A549 (cell line): ENCODE measurements around the gene XPO5. TPM values are rescaled to one million over a fixed set of nuclear protein-coding genes. Genes with fewer than 3 reads are reported as not detected.
"Not testable (repeated sequence)": the region's sequence is repeated elsewhere in the genome, so short reads cannot be mapped to it uniquely, and the experiment has no call there.

Experiments
- ATAC-seq, 2 experiments: fragments of 200-7000 bp in 1 of 2; fragments of >200 bp in 1 of 2; cut with Nextera tagmentation in 1 of 2; cut with Tn5 transposase in 1 of 2; 3 replicates each; pipeline versions ENCODE4 v1.8.0 to v1.9.1; 2018 to 2020; ENCODE audit warnings: mild to moderate bottlenecking in 1 of 2, moderate library complexity in 1 of 2
- CTCF ChIA-PET: fragments of 300-600 bp; sonication (Branson Sonifier 250); formaldehyde crosslinking; extraction: SDS; loops from one replicate; lab custom pipeline; 2021; ENCODE audit warnings: antibody characterized with exemption, inconsistent platforms; lab: Yijun Ruan, JAX
- POLR2A ChIA-PET: fragments of 350-600 bp; formaldehyde crosslinking; extraction: SDS; loops from one replicate; lab custom pipeline; 2021; ENCODE audit warnings: antibody characterized with exemption, inconsistent platforms; lab: Yijun Ruan, JAX
- DNase-seq, 2 experiments: peaks; one replicate each; pipeline versions ENCODE4 v3.0.0 to v3.0.0-alpha.2; 2011 to 2016; ENCODE audit warnings: low read depth in 1 of 2, low spot score in 1 of 2
- FAIRE-seq: peaks from 2 replicates; lab custom pipeline; 2011; peaks lifted over from hg19 to GRCh38; lab: Jason Lieb, UNC
- H3K27ac ChIP-seq, 2 experiments: fragments of >200 bp; sonication (Bioruptor Twin); formaldehyde crosslinking; 3 replicates each; pipeline ENCODE4 v1.5.1; 2016 to 2017
- H3K4me1 ChIP-seq: fragments of >200 bp; sonication (Bioruptor Twin); formaldehyde crosslinking; 3 replicates; pipeline ENCODE4 v1.6.1; 2016
- H3K4me2 ChIP-seq: fragments of >200 bp; sonication (Bioruptor Twin); formaldehyde crosslinking; 3 replicates; pipeline ENCODE4 v1.6.1; 2016
- H3K4me3 ChIP-seq: fragments of >200 bp; sonication (Bioruptor Twin); formaldehyde crosslinking; 3 replicates; pipeline ENCODE4 v1.5.1; 2016
- H3K9me3 ChIP-seq: fragments of >200 bp; sonication (Bioruptor Twin); formaldehyde crosslinking; 3 replicates; pipeline ENCODE4 v1.6.1; 2016
- ATOH8 ChIP-seq: fragments of 250-450 bp; sonication (Bioruptor Pico); IDR thresholded peaks from 2 replicates; pipeline ENCODE4 v1.5.0; 2020; ENCODE audit warnings: low read depth, mild to moderate bottlenecking, moderate library complexity
- BHLHE40 ChIP-seq: IDR thresholded peaks from 2 replicates; pipeline ENCODE4 v1.6.1; 2012; ENCODE audit warnings: low read depth, low read length, inconsistent platforms
- E2F6 ChIP-seq: IDR thresholded peaks from 2 replicates; pipeline ENCODE4 v1.6.1; 2012; ENCODE audit warnings: low read depth, borderline replicate concordance
- EHF ChIP-seq: fragments of 250-450 bp; sonication (Bioruptor Pico); IDR thresholded peaks from 2 replicates; pipeline ENCODE4 v1.5.0; 2020; ENCODE audit warnings: mild to moderate bottlenecking
- ELK1 ChIP-seq: fragments of 150-350 bp; IDR thresholded peaks from 2 replicates; pipeline ENCODE4 v1.6.1; 2014; ENCODE audit warnings: low read depth, mild to moderate bottlenecking, low read length
- EP300 ChIP-seq, 2 experiments: fragments of >200 bp; sonication (Bioruptor Twin); formaldehyde crosslinking; IDR thresholded peaks; 2 replicates in 1 of 2; 3 replicates in 1 of 2; pipeline ENCODE4 v1.6.1; 2016 to 2017
- ESRRA ChIP-seq: fragments of 150-350 bp; IDR thresholded peaks from 2 replicates; pipeline ENCODE4 v1.6.1; 2014; ENCODE audit warnings: mild to moderate bottlenecking, low read length, borderline replicate concordance
- FOSB ChIP-seq: fragments of 250-450 bp; sonication (Bioruptor Pico); IDR thresholded peaks from 2 replicates; pipeline ENCODE4 v1.5.0; 2020; ENCODE audit warnings: mild to moderate bottlenecking, moderate library complexity
- FOSL2 ChIP-seq, 2 experiments: fragments of 450-650 bp in 1 of 2; fragments of >200 bp in 1 of 2; sonication (Bioruptor Twin) in 1 of 2; formaldehyde crosslinking; IDR thresholded peaks; 2 replicates each; pipeline versions ENCODE4 v1.5.0 to v1.6.1; 2016 to 2020; ENCODE audit warnings: mild to moderate bottlenecking in 1 of 2, moderate library complexity in 1 of 2
- FOXS1 ChIP-seq: fragments of 250-450 bp; sonication (Bioruptor Pico); IDR thresholded peaks from 2 replicates; pipeline ENCODE4 v1.5.0; 2020; ENCODE audit warnings: mild to moderate bottlenecking, moderate library complexity
- HEYL ChIP-seq: fragments of 250-450 bp; sonication (Bioruptor Pico); IDR thresholded peaks from 2 replicates; pipeline ENCODE4 v1.8.0; 2021; ENCODE audit warnings: mild to moderate bottlenecking, moderate library complexity
- HOXA7 ChIP-seq: fragments of 250-450 bp; sonication (Bioruptor Pico); IDR thresholded peaks from 2 replicates; pipeline ENCODE4 v1.5.0; 2020; ENCODE audit warnings: mild to moderate bottlenecking, moderate library complexity
- HOXB13 ChIP-seq: fragments of 250-450 bp; sonication (Bioruptor Pico); IDR thresholded peaks from 2 replicates; pipeline ENCODE4 v1.5.0; 2020; ENCODE audit warnings: low read depth, mild to moderate bottlenecking, moderate library complexity
- JUN ChIP-seq, 2 experiments: fragments of >200 bp; sonication (Bioruptor Twin); formaldehyde crosslinking; IDR thresholded peaks; 2 replicates in 1 of 2; 3 replicates in 1 of 2; pipeline ENCODE4 v1.6.1; 2016 to 2017
- JUNB ChIP-seq: fragments of >200 bp; sonication (Bioruptor Twin); formaldehyde crosslinking; IDR thresholded peaks from 2 replicates; pipeline ENCODE4 v1.6.1; 2016
- KDM1A ChIP-seq: fragments of 200-600 bp; sonication (generic); IDR thresholded peaks from 2 replicates; pipeline ENCODE4 v1.6.1; 2016; ENCODE audit warnings: low read depth, mild to moderate bottlenecking
- MAFK ChIP-seq: fragments of 450-650 bp; IDR thresholded peaks from 2 replicates; pipeline ENCODE4 v1.6.1; 2014; ENCODE audit not compliant: partially characterized antibody
- NFE2L2 ChIP-seq: fragments of 150-350 bp; conservative IDR thresholded peaks from 2 replicates; pipeline ENCODE4 v1.6.1; 2014; ENCODE audit warnings: low read length
- PHF8 ChIP-seq: fragments of 200-600 bp; sonication (generic); IDR thresholded peaks from 2 replicates; pipeline ENCODE4 v1.6.1; 2016; ENCODE audit warnings: low read depth, mild to moderate bottlenecking, antibody characterized with exemption, moderate library complexity, borderline replicate concordance
- RAD21 ChIP-seq, 2 experiments: fragments of >200 bp in 1 of 2; sonication (Bioruptor Twin) in 1 of 2; formaldehyde crosslinking in 1 of 2; IDR thresholded peaks in 1 of 2; conservative IDR thresholded peaks in 1 of 2; 2 replicates in 1 of 2; 3 replicates in 1 of 2; pipeline ENCODE4 v1.6.1; 2012 to 2018; ENCODE audit warnings: inconsistent platforms in 1 of 2
- RCOR1 ChIP-seq: fragments of 150-350 bp; IDR thresholded peaks from 2 replicates; pipeline ENCODE4 v1.6.1; 2014; ENCODE audit warnings: antibody characterized with exemption, low read length, low read depth
- RFX5 ChIP-seq: fragments of 450-650 bp; IDR thresholded peaks from 2 replicates; pipeline ENCODE4 v1.7.1; 2014; ENCODE audit warnings: antibody characterized with exemption, mild to moderate bottlenecking, moderate library complexity
- TFCP2L1 ChIP-seq: fragments of 250-450 bp; sonication (Bioruptor Pico); IDR thresholded peaks from 2 replicates; pipeline ENCODE4 v1.5.0; 2021; ENCODE audit warnings: mild to moderate bottlenecking
- TP53 ChIP-seq: fragments of 250-450 bp; sonication (Bioruptor Pico); IDR thresholded peaks from 2 replicates; pipeline ENCODE4 v1.5.0; 2021; ENCODE audit warnings: mild to moderate bottlenecking, moderate library complexity
- ZC3H11A ChIP-seq: fragments of 450-650 bp; IDR thresholded peaks from 2 replicates; pipeline ENCODE4 v1.6.1; 2014; ENCODE audit warnings: antibody characterized with exemption, mild to moderate bottlenecking
- ZFP36 ChIP-seq: fragments of 450-650 bp; IDR thresholded peaks from 2 replicates; pipeline ENCODE4 v1.6.1; 2014; ENCODE audit warnings: borderline replicate concordance; ENCODE audit not compliant: partially characterized antibody
- WGBS: methylation state at CpG from one replicate; pipeline ENCODE4 v1.1.6; 2017; ENCODE audit errors: missing lambda C conversion rate; 5-methylcytosine and 5-hydroxymethylcytosine counted together
- polyA plus RNA-seq, 4 experiments: library from polyadenylated mRNA; depleted of rRNA in 3 of 4; stranded (reverse); fragments of >200 nt; fragmentation: RNase III in 1 of 4; extraction: RNeasy Plus Mini Kit Qiagen cat#74134 plus additional on column Dnase treatment in 1 of 4; gene quantifications; 2 replicates in 3 of 4; 3 replicates in 1 of 4; pipeline ENCODE4 v1.2.3, GENCODE V29; 2011 to 2017
- TF ChIP-seq, protein P1 (sequence below): IDR thresholded peaks from 2 replicates; pipeline ENCODE4 v1.6.1; 2012
- TF ChIP-seq, protein P2 (sequence below): fragments of >200 bp; sonication (Bioruptor Twin); formaldehyde crosslinking; IDR thresholded peaks from 3 replicates; pipeline ENCODE4 v1.6.1; 2016

The XPO5 gene
- polyA plus RNA-seq, 2 of the 4 experiments (the other 2 are of a cell fraction) = 24.8 to 51.0 TPM

DNA sequence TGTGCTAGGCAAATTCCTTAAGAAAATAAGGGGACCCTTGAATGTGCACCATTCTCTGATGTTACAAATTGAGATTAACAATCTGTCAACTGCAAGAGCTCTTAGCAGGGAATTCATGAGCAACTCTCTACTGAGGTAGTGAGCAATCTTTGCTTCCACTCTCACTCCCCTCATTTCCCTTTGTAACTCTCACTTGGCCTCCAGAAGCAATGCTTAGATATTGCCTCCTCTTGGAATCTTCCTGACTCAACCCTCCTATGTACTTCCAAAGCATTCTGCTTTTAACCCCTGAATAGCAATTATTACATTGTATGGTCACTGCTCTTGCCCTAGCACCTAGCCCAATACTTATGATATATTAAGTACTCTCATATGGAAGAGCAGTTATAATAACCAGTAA lies 16.5 kb downstream of the XPO5 start:
- no peak for FAIRE-seq
- POLR2A ChIA-PET = no interaction called here
- TF ChIP-seq JUN (IDR thresholded peaks at IDR 0.05) (no peak), ELK1 (no peak), RCOR1 (no peak), KDM1A (no peak), EP300 (IDR thresholded peaks at IDR 0.05) (no peak), ZFP36 (no peak), FOSB (CRISPR knock-in tag) (no peak), E2F6 (no peak), TP53 (CRISPR knock-in tag) (no peak), PHF8 (no peak), FOSL2 (IDR thresholded peaks at IDR 0.05) (no peak), FOSL2 (CRISPR knock-in tag; IDR thresholded peaks at IDR 0.05) (no peak), TFCP2L1 (CRISPR knock-in tag) (no peak), ZC3H11A (no peak), HOXB13 (CRISPR knock-in tag) (no peak), NFE2L2 (no peak), HEYL (CRISPR knock-in tag) (no peak)

GRCh38 chr6:43557620-43558019 lies 18.2 kb downstream of the XPO5 start:
- H3K4me1 ChIP-seq, H3K4me3 ChIP-seq, POLR2A ChIA-PET, DNase-seq, H3K9me3 ChIP-seq, H3K27ac ChIP-seq, H3K4me2 ChIP-seq, FAIRE-seq, ATAC-seq: not testable (repeated sequence)
- WGBS = 96% methylated on average over 7 of the region's 7 CpGs
- CTCF ChIA-PET = interaction anchor here (0.6 kb wide), 1 partner anchor 13 kb away, joined by 3 read pairs; no protein-coding TSS in a partner anchor

More for the DNA sequence above, 16.5 kb downstream of the XPO5 start:
- ATAC-seq (no peak), DNase-seq (no peak)
- Histone ChIP-seq H3K27ac (no peak overlapping the region), H3K4me2 (no peak overlapping the region), H3K4me3 (no peak overlapping the region), H3K4me1 (no peaks in the 10 kb centered on the region), H3K9me3 (no peaks in the 10 kb centered on the region)
- CTCF ChIA-PET = interaction anchor here (0.6 kb wide), 1 partner anchor 627 kb away, joined by 3 read pairs; no protein-coding TSS in a partner anchor

GRCh38 chr6:43547222-43547621 lies 28.6 kb downstream of the XPO5 start:
- TF ChIP-seq, protein P1, sequence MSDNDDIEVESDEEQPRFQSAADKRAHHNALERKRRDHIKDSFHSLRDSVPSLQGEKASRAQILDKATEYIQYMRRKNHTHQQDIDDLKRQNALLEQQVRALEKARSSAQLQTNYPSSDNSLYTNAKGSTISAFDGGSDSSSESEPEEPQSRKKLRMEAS = no peak
- TF ChIP-seq MAFK = no peak
- no peak for TF ChIP-seq JUN (IDR thresholded peaks at IDR 0.05)
- TF ChIP-seq KDM1A = no peak
- no peak for TF ChIP-seq FOXS1 (CRISPR knock-in tag)
- TF ChIP-seq HOXB13 (CRISPR knock-in tag) = no peak
- no peak for TF ChIP-seq RFX5
- no peak for TF ChIP-seq RCOR1
- TF ChIP-seq BHLHE40 = no peak
- no peak for TF ChIP-seq TFCP2L1 (CRISPR knock-in tag)
- no peak for TF ChIP-seq HOXA7 (CRISPR knock-in tag)
- no peak for TF ChIP-seq TP53 (CRISPR knock-in tag)
- no peak for TF ChIP-seq ATOH8 (CRISPR knock-in tag)
- TF ChIP-seq, protein P2, sequence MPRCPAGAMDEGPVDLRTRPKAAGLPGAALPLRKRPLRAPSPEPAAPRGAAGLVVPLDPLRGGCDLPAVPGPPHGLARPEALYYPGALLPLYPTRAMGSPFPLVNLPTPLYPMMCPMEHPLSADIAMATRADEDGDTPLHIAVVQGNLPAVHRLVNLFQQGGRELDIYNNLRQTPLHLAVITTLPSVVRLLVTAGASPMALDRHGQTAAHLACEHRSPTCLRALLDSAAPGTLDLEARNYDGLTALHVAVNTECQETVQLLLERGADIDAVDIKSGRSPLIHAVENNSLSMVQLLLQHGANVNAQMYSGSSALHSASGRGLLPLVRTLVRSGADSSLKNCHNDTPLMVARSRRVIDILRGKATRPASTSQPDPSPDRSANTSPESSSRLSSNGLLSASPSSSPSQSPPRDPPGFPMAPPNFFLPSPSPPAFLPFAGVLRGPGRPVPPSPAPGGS = no peak
- no peak for TF ChIP-seq ESRRA
- no peak for TF ChIP-seq JUNB
- TF ChIP-seq RAD21 (conservative IDR thresholded peaks at IDR 0.05 in 1 of 2, IDR thresholded peaks at IDR 0.05 in 1 of 2) = no peak
- TF ChIP-seq E2F6 = no peak
- TF ChIP-seq EHF (CRISPR knock-in tag) = no peak
- TF ChIP-seq FOSB (CRISPR knock-in tag) = no peak
- Histone ChIP-seq H3K4me1 (no peaks in the 10 kb centered on the region), H3K27ac (no peak overlapping the region), H3K4me2 (no peak overlapping the region), H3K9me3 (no peaks in the 10 kb centered on the region), H3K4me3 (no peak overlapping the region)
- FAIRE-seq = no peak
- no peak for DNase-seq
- no peak for ATAC-seq
- ChIA-PET CTCF (interaction anchor here (0.5 kb wide), 1 partner anchor 592 kb away, joined by 3 read pairs; no protein-coding TSS in a partner anchor), POLR2A (no interaction called here)
- 92% methylated on average over 3 of the region's 3 CpGs for WGBS
